Measurements from ENCODE around the gene ARID1B.
A peak's percentile ranks its signal among the peaks of the same experiment; 100 is the strongest.

ARID1B gene

DNA sequence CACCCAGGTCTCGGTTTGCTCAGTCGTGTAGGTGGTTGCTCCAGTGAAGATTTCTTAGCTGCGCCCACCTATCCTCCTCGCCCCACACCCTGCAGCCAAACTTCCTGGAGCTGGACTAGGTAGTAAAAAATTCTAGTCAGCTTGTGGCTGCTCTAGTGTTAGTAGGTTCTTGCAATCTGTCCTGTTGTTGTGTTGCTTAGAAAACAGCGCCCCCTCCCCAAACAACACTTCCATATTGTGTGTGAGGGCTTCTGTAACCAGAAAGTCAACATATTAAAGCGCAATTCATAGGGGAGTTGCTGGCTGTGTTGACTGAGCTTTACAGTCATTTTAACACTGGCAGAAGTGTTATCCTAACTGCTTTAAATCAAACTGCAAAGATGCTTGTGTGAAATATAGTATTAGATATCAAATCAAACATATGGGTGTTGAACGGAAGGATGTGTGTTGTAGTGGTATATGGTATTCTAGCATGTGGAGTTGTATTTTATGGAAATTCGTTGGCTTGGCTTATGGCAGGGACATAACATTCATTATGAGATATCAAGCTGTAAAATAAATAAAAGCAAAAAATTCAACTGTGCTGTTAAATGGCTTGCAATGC, 122.5 kb downstream of the ARID1B start:
- Mint-ChIP-seq H3K27ac (no peak overlapping the region), H3K4me1 (peaks cover 48% of the 10 kb centered on the region), H3K36me3 (peaks cover 20% of the 10 kb centered on the region), H3K9me3 (no peaks in the 10 kb centered on the region), H3K4me3 (no peak overlapping the region)
- no peak for ATAC-seq
- no peak for DNase-seq (ENCODE audit: low spot score in 2 of 2)

DNA sequence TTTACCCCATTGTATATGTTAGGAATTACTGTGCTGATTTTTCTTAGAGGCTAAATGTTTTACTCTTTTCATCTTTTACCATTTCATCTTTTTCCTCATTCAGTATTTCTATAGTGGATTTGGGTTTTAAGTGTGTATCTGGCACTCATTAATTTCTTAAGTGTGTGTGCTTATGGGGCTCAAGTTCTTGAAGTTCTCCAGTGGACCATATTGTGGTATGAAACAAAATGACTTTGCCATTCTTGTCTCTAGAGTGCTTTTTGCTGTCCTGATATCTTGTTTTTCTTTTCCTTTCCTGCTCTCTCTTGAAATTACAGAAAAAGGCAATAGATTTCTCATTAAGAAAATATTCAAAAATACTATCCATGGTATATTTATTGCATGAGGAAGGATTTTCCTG, 123.1 kb downstream of the ARID1B start:
- H3K36me3 Mint-ChIP-seq: peaks cover 20% of the 10 kb centered on the region
- H3K27ac Mint-ChIP-seq: no peak overlapping the region
- no peak for ATAC-seq
- no peak overlapping the region for H3K4me3 Mint-ChIP-seq
- peaks cover 42% of the 10 kb centered on the region for H3K4me1 Mint-ChIP-seq
- no peaks in the 10 kb centered on the region for H3K9me3 Mint-ChIP-seq
- DNase-seq (ENCODE audit: low spot score in 2 of 2): no peak

- ATAC-seq: no peak
- Mint-ChIP-seq H3K36me3 (peaks cover 22% of the 10 kb centered on the region), H3K4me1 (peaks cover 45% of the 10 kb centered on the region), H3K4me3 (no peak overlapping the region), H3K9me3 (no peaks in the 10 kb centered on the region), H3K27ac (no peak overlapping the region)
- DNase-seq (ENCODE audit: low spot score in 2 of 2): no peak
Observed at GRCh38 chr6:156901309-156902019, 124.3 kb downstream of the ARID1B start.

- DNase-seq (ENCODE audit: low spot score in 2 of 2): no peak
- no peak overlapping the region for H3K4me3 Mint-ChIP-seq
- ATAC-seq: no peak
- peaks cover 25% of the 10 kb centered on the region for H3K36me3 Mint-ChIP-seq
- peaks cover 53% of the 10 kb centered on the region for H3K4me1 Mint-ChIP-seq
- H3K27ac Mint-ChIP-seq: no peak overlapping the region
- no peaks in the 10 kb centered on the region for H3K9me3 Mint-ChIP-seq
Observed at GRCh38 chr6:156902782-156903181, 125.6 kb downstream of the ARID1B start.

DNA sequence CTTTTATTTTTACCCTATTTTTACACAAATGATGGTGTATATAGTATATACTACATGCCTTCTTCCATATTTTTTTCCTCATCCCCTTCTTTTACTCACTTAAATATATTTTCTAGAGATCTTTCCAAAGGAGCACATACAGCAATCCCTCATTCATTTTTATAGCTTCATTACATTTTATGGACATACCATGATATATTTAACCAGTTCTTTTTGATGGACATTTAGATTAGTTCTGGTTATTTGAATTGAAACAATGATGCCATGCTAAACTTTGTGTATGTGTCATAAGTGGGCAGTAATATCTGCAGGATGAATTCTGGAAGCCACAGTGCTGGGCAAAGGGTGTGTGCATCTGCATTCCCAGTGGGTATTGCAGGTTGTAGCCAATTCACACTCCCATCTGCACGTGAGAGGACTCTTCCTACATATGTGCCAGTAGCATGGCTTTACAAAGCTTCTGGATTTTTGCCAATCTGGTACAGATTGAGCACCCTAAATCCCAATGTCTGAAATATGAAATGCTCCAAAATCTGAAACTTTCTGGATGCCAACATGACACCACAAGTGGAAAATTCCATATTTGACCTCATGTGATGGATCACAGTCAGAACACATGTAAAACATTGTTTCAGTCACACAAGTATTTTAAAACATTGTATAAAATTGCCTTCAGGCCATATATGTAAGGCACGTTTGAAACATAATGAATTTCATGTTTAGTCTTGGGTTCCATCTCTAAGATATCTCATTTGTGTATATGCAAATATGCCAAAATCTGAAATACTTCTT, 127.2 kb downstream of the ARID1B start:
- H3K4me3 Mint-ChIP-seq: no peak overlapping the region
- H3K4me1 Mint-ChIP-seq: peaks cover 37% of the 10 kb centered on the region
- no peak for DNase-seq (ENCODE audit: low spot score in 2 of 2)
- no peak overlapping the region for H3K27ac Mint-ChIP-seq
- H3K36me3 Mint-ChIP-seq: peaks cover 35% of the 10 kb centered on the region
- no peaks in the 10 kb centered on the region for H3K9me3 Mint-ChIP-seq
- ATAC-seq: no peak

DNA sequence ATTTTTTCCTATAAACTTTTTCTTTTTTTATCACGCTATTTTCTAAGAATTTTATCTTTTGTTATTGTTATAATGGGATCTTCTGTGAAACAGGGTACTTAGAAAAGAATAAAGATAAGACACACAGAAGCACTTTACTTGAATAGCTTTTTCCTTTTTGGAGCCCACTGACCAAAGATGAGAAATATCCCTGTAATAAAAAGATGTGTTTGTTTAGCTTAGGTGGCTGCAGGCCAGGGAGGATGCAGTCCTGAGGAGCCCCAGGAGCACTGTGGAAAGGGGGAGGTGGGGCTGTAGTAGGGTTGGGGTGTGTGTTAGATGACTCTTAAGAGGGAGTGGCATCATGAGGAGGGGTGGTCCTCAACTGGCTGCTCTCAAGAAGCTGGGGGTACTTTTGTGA, 128.6 kb downstream of the ARID1B start:
- no peaks in the 10 kb centered on the region for H3K9me3 Mint-ChIP-seq
- H3K36me3 Mint-ChIP-seq: peaks cover 35% of the 10 kb centered on the region
- H3K4me3 Mint-ChIP-seq: no peak overlapping the region
- no peak overlapping the region for H3K27ac Mint-ChIP-seq
- H3K4me1 Mint-ChIP-seq: peaks cover 43% of the 10 kb centered on the region
- no peak for DNase-seq (ENCODE audit: low spot score in 2 of 2)
- no peak for ATAC-seq

GRCh38 chr6:156906451-156906850, 129.3 kb downstream of the ARID1B start:
- DNase-seq (ENCODE audit: low spot score in 2 of 2): no peak
- ATAC-seq: no peak
- Mint-ChIP-seq H3K4me1 (peaks cover 39% of the 10 kb centered on the region), H3K4me3 (no peak overlapping the region), H3K36me3 (peaks cover 33% of the 10 kb centered on the region), H3K9me3 (no peaks in the 10 kb centered on the region), H3K27ac (no peak overlapping the region)

DNA sequence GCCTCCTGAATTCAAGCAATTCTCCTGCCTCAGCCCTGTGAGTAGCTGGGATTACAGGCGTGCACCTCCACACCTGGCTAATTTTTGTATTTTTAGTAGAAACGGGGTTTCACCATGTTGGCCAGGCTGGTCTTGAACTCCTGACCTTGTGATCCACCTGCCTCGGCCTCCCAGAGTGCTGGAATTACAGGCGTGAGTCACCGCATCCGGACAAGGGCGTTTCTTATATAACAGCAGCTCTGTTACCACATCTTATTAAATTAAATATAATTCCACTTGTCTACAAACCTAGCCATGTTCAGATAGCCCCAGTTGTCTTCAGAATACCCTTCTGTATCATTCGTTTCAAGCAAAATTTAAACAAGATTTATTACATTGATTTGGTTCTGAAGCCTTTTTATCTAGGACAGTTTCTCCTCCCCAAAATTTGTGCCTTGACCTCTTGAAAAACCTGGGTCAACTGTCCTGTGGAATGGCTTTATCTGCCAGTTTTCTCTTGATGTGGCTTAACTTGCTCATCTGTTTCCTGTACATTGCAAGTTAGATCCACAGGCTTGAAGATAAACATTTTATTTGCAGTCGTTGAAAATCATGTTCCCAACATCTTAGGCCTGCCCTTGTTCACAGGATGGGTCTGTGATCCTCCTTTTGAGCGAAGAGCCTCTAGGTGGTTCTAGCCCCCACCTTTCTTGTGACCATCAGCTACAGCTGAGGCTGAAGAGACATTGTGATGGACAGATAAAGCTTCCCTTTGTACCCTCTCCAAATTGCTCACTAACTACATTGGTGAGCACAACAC, 132.2 kb downstream of the ARID1B start:
- H3K4me3 Mint-ChIP-seq: no peak overlapping the region

DNA sequence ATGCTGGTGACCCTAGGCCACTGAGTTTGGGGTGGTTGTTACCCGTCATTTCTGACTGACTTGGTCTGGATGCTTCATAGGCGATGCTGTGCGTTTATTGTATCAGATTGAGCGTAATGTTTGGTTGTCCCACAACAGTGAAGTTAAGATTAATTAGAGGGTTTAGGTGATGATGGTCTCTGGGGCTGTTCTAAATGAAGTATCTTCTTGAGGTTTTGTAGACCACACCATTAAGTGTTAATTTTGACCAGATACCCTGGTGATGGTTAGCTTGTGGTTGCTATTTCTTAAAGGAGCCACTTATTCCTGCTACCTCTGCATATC, 132.8 kb downstream of the ARID1B start:
- Mint-ChIP-seq H3K36me3 (peaks cover 28% of the 10 kb centered on the region), H3K9me3 (no peaks in the 10 kb centered on the region), H3K4me1 (peaks cover 62% of the 10 kb centered on the region), H3K4me3 (no peak overlapping the region), H3K27ac (no peak overlapping the region)
- ATAC-seq: no peak
- DNase-seq (ENCODE audit: low spot score in 2 of 2): no peak

More for the DNA sequence above, 132.2 kb downstream of the ARID1B start:
- ATAC-seq: no peak
- H3K9me3 Mint-ChIP-seq: no peaks in the 10 kb centered on the region
- DNase-seq (ENCODE audit: low spot score in 2 of 2): no peak
- H3K27ac Mint-ChIP-seq: no peak overlapping the region
- peaks cover 58% of the 10 kb centered on the region for H3K4me1 Mint-ChIP-seq
- H3K36me3 Mint-ChIP-seq: peaks cover 29% of the 10 kb centered on the region

- peaks cover 57% of the 10 kb centered on the region for H3K4me1 Mint-ChIP-seq
- peaks cover 28% of the 10 kb centered on the region for H3K36me3 Mint-ChIP-seq
- no peak overlapping the region for H3K4me3 Mint-ChIP-seq
- no peak for ATAC-seq
- no peak for DNase-seq (ENCODE audit: low spot score in 2 of 2)
- H3K27ac Mint-ChIP-seq: no peak overlapping the region
- H3K9me3 Mint-ChIP-seq: no peaks in the 10 kb centered on the region
Observed at GRCh38 chr6:156910938-156911337, 133.8 kb downstream of the ARID1B start.

GRCh38 chr6:156911581-156911980, 134.4 kb downstream of the ARID1B start:
- peaks cover 61% of the 10 kb centered on the region for H3K4me1 Mint-ChIP-seq
- DNase-seq (ENCODE audit: low spot score in 2 of 2) (no peak), ATAC-seq (no peak)
- H3K9me3 Mint-ChIP-seq: no peaks in the 10 kb centered on the region
- H3K36me3 Mint-ChIP-seq: peaks cover 26% of the 10 kb centered on the region
- no peak overlapping the region for H3K4me3 Mint-ChIP-seq
- H3K27ac Mint-ChIP-seq: no peak overlapping the region

DNA sequence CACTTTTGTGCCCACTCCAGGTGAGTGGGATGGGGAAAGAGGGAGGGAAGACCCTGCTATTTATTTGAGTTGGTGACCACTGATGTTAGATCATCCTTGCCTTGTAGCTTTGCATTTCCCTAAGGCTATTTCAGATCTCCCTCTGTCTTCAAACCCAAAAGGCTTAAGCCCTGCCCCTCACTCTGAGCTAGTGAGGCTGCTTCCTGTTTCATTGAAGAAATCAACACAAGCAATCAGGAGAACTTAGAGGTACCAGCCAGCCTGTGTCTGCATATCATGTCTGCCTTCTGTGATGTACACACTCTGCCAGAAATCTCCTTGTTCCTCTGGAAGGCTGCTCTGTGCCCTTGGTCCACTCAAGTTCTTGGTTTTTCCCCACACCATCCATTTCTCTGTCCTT, 135.3 kb downstream of the ARID1B start:
- ATAC-seq: peak; percentile 34
- Mint-ChIP-seq H3K4me1 (peaks cover 61% of the 10 kb centered on the region), H3K4me3 (no peak overlapping the region), H3K27ac (peak overlapping the region; percentile 7), H3K9me3 (no peaks in the 10 kb centered on the region), H3K36me3 (peaks cover 23% of the 10 kb centered on the region)
- DNase-seq (ENCODE audit: low spot score in 2 of 2): no peak

DNA sequence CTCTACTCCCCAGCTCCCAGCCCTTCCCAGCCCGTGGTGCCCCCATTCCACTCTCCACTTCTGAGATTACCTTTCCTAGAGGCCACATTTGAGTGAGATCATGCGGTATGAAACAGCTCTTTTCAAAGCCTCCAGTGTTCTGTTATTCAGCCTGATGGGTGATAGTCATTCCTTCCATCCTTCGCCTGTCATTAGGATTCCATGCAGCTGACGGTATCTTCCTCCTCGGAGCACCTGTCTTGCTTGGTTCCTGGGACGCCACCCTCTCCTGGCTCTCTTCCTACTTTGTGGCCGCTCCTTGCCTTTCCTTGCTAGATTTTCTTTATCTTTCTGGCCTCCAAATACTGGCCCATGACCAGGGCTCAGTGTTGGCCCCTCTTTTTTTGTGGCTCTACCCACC, 137.0 kb downstream of the ARID1B start:
- Mint-ChIP-seq H3K27ac (peak overlapping the region; percentile 69), H3K36me3 (peaks cover 14% of the 10 kb centered on the region), H3K9me3 (no peaks in the 10 kb centered on the region), H3K4me1 (peaks cover 65% of the 10 kb centered on the region), H3K4me3 (no peak overlapping the region)
- ATAC-seq (no peak), DNase-seq (ENCODE audit: low spot score in 2 of 2) (no peak)

- Mint-ChIP-seq H3K9me3 (no peaks in the 10 kb centered on the region), H3K27ac (peak overlapping the region; percentile 91), H3K36me3 (peaks cover 14% of the 10 kb centered on the region), H3K4me1 (peaks cover 59% of the 10 kb centered on the region), H3K4me3 (peak overlapping the region; percentile 57)
- no peak for DNase-seq (ENCODE audit: low spot score in 2 of 2)
- ATAC-seq: peak; percentile 40
Observed at GRCh38 chr6:156916130-156916801, 139.1 kb downstream of the ARID1B start.

GRCh38 chr6:156917213-156917612, 140.0 kb downstream of the ARID1B start:
- peak; percentile 53 for ATAC-seq
- Mint-ChIP-seq H3K4me3 (peak overlapping the region; percentile 57), H3K27ac (peak overlapping the region; percentile 91), H3K4me1 (peaks cover 49% of the 10 kb centered on the region), H3K9me3 (no peaks in the 10 kb centered on the region), H3K36me3 (peaks cover 14% of the 10 kb centered on the region)
- DNase-seq (ENCODE audit: low spot score in 2 of 2): no peak

Data from stimulated activated effector memory CD8-positive, alpha-beta T cell treated with anti-CD3 and anti-CD28 coated beads, Interleukin-12 subunit alpha, Interleukin-12 subunit beta, amount 100 ng/mL, for 72 hours (primary cell).